Gastrocnemius medialis (tissue), 4 donors: ENCODE results near the gene VCAN. TPM values are rescaled to one million over a fixed set of nuclear protein-coding genes. Genes with fewer than 3 reads are reported as not detected.
A peak's percentile ranks its signal among the peaks of the same experiment; 100 is the strongest.

Experiments
- ATAC-seq, 2 donors: fragments of 150-250 bp; one replicate each; pipeline ENCODE4 v1.9.1; 2016
- DNase-seq, 2 donors: peaks; one replicate each; pipeline ENCODE4 v3.0.0-alpha.2; 2019
- H3K27ac ChIP-seq, 4 donors: fragments of 200-600 bp; sonication (generic); 1 replicate in 1 of 4; 2 replicates in 3 of 4; pipeline ENCODE4 v1.5.1; 2016 to 2018; ENCODE audit warnings: mild to moderate bottlenecking in 2 of 4, moderate library complexity in 1 of 4
- H3K27me3 ChIP-seq, 3 donors: fragments of 200-600 bp; sonication (generic) in 2 of 3; 1 replicate in 1 of 3; 2 replicates in 2 of 3; pipeline versions ENCODE4 v1.5.1 to v1.6.0; 2016 to 2019; ENCODE audit warnings: mild to moderate bottlenecking in 1 of 3, moderate library complexity in 1 of 3
- H3K36me3 ChIP-seq, 2 donors: fragments of 200-600 bp; sonication (generic) in 1 of 2; one replicate each; pipeline ENCODE4 v1.5.1; 2017 to 2018
- H3K4me1 ChIP-seq, 2 donors: fragments of 200-600 bp; sonication (generic) in 1 of 2; one replicate each; pipeline ENCODE4 v1.5.1; 2016 to 2017; ENCODE audit warnings: mild to moderate bottlenecking in 2 of 2
- H3K4me3 ChIP-seq, 4 donors: fragments of 200-600 bp; sonication (generic) in 3 of 4; 1 replicate in 1 of 4; 2 replicates in 3 of 4; pipeline ENCODE4 v1.5.1; 2016 to 2019; ENCODE audit warnings: mild to moderate bottlenecking in 2 of 4
- H3K9me3 ChIP-seq, 3 donors: fragments of 200-600 bp; sonication (generic) in 2 of 3; 1 replicate in 1 of 3; 2 replicates in 2 of 3; pipeline ENCODE4 v1.5.1; 2016 to 2019
- POLR2A ChIP-seq, 2 donors: fragments of 450-650 bp; IDR thresholded peaks; one replicate each; pipeline ENCODE4 v1.6.1; 2017; ENCODE audit warnings: antibody characterized with exemption in 2 of 2, mild to moderate bottlenecking in 2 of 2, moderate library complexity in 2 of 2
- in situ Hi-C, 4 donors: fragments of 200-750 bp; cut with MboI; loops; one replicate each; pipeline versions ENCODE4 v1.15.0 to v1.8.0; 2017; ENCODE audit warnings: low sequenced_read_pairs in 4 of 4
- intact Hi-C: fragments of 100-400 bp; cut with DNase I; formaldehyde crosslinking; loops from one replicate; pipeline ENCODE4 v1.15.1; 2023; ENCODE audit warnings: low total_unique reads
- total RNA-seq, 4 donors: library from RNA; depleted of rRNA; stranded (reverse); fragments of >200 nt; gene quantifications; one replicate each; pipeline versions ENCODE4 v1.1.0 to v1.2.3, GENCODE V29; 2016
- TF ChIP-seq, protein P1 (sequence below), 5 experiments: fragments of 450-650 bp in 3 of 5; fragments of 200-600 bp in 2 of 5; sonication (generic) in 2 of 5; IDR thresholded peaks in 4 of 5; conservative IDR thresholded peaks in 1 of 5; 1 replicate in 4 of 5; 2 replicates in 1 of 5; pipeline ENCODE4 v1.5.1; 2016 to 2019; ENCODE audit warnings: antibody characterized with exemption in 5 of 5, mild to moderate bottlenecking in 3 of 5, moderate library complexity in 3 of 5

The VCAN gene
- total RNA-seq, 4 donors from 2014 or later: 5.9 to 29.9 (median 17.4) TPM

DNA sequence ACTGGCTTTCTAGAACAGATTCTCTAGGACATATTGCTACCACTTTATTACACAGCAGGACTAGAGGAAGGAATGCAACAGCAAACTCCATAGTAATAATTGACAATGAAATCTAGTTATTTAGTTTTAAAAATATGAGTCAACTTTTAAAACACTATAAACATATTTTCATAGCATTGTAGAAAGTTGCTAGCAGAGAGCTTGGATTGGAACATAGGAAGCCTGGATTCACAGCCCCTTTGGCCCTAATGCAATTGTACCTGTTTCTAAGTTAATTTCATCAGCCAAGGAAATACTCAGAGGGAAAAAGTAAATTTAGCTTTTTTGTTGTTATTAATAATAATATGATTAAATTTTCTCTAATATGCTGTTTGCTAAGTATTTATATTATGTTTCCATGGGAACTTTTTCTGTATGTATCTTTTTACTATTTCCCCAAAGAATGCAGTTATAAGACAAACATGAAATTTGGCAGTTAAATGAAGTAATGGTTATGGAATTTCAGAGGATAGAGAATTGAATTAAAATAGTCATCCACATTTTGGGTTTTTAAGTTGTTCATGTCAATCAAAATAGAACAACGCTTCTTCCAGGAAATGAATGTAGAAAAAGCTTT is 45.6 kb downstream of the VCAN start:
- no peaks in the 10 kb centered on the region for H3K9me3 ChIP-seq
- no peaks in the 10 kb centered on the region for H3K4me1 ChIP-seq
- no peak overlapping the region for H3K27ac ChIP-seq
- H3K27me3 ChIP-seq: no peaks in the 10 kb centered on the region
- intact Hi-C loops: no loop called here
- ATAC-seq (no peak), DNase-seq (no peak)
- H3K36me3 ChIP-seq: no peaks in the 10 kb centered on the region
- H3K4me3 ChIP-seq: no peak overlapping the region
- in situ Hi-C loops: no loop called here
- TF ChIP-seq POLR2A (IDR thresholded peaks at IDR 0.05): no peak
- TF ChIP-seq, protein P1, sequence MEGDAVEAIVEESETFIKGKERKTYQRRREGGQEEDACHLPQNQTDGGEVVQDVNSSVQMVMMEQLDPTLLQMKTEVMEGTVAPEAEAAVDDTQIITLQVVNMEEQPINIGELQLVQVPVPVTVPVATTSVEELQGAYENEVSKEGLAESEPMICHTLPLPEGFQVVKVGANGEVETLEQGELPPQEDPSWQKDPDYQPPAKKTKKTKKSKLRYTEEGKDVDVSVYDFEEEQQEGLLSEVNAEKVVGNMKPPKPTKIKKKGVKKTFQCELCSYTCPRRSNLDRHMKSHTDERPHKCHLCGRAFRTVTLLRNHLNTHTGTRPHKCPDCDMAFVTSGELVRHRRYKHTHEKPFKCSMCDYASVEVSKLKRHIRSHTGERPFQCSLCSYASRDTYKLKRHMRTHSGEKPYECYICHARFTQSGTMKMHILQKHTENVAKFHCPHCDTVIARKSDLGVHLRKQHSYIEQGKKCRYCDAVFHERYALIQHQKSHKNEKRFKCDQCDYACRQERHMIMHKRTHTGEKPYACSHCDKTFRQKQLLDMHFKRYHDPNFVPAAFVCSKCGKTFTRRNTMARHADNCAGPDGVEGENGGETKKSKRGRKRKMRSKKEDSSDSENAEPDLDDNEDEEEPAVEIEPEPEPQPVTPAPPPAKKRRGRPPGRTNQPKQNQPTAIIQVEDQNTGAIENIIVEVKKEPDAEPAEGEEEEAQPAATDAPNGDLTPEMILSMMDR (IDR thresholded peaks at IDR 0.05 in 4 of 5, conservative IDR thresholded peaks at IDR 0.05 in 1 of 5): no peak

DNA sequence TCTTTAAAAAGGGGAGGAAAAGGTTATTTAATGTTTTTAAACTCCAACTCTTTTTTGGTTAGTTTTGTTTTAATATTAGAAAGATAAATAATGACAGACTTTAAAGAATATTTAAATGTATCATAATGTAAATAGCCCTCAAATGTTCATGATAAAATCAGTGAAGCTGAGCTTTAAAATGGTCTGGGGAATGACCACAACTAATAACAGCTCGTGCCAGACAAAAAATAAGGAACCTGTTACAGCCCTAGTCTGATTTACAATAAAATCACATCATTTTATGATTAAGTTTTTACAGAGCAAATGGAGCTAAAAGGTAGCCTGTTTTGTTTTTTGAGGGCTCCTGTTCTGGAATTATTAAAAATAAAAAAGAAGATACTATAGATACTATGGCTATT is 46.1 kb downstream of the VCAN start:
- H3K9me3 ChIP-seq: no peaks in the 10 kb centered on the region
- no peaks in the 10 kb centered on the region for H3K36me3 ChIP-seq
- DNase-seq: no peak
- TF ChIP-seq, protein P1 (IDR thresholded peaks at IDR 0.05 in 4 of 5, conservative IDR thresholded peaks at IDR 0.05 in 1 of 5): no peak
- no peak for TF ChIP-seq POLR2A (IDR thresholded peaks at IDR 0.05)
- H3K27me3 ChIP-seq: no peaks in the 10 kb centered on the region
- H3K4me1 ChIP-seq: no peaks in the 10 kb centered on the region
- ATAC-seq: no peak
- no peak overlapping the region for H3K4me3 ChIP-seq
- intact Hi-C loops (no loop called here), in situ Hi-C loops (no loop called here)
- H3K27ac ChIP-seq: no peak overlapping the region

DNA sequence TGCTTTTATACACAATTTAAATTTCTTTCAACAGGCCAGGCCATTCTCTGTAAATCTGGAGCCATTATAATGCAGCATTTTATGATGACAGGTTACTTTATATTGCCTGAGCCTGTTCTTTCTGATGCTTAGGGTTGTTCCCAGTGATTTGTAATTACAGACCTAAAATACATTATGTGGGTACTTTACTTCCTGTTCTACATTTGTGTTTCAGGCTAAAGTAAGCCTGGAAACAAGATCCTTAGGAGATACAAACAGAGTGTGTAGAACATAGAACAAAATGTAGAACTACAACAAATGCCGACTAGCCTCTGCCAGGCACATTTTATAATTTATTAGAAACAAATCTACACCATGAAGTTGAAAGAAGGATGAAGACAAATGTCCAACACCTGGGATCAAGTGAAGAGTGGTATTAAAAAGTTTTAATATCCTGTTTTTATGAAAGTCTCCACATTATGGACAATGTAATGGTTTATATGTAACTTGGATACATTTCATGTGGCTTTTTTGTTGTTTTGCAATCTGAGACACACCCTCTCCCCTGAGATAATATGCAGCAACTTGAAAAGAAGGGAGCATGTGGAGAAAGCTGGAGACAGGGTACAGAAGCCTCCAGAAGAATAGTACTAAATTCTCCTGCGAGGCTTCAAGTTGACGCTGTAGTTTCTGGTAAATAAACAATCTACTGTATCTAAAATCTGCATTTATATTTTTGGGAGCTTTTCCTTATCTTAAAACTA is 46.9 kb downstream of the VCAN start:
- ATAC-seq: peak in 1 of 2 donors; percentile 66
- no peak overlapping the region for H3K27ac ChIP-seq
- no peaks in the 10 kb centered on the region for H3K9me3 ChIP-seq
- H3K4me3 ChIP-seq: no peak overlapping the region
- no peaks in the 10 kb centered on the region for H3K27me3 ChIP-seq
- intact Hi-C loops (no loop called here), in situ Hi-C loops (no loop called here)
- DNase-seq: no peak
- TF ChIP-seq, protein P1 (IDR thresholded peaks at IDR 0.05 in 4 of 5, conservative IDR thresholded peaks at IDR 0.05 in 1 of 5): no peak
- H3K4me1 ChIP-seq: no peaks in the 10 kb centered on the region
- no peaks in the 10 kb centered on the region for H3K36me3 ChIP-seq

DNA sequence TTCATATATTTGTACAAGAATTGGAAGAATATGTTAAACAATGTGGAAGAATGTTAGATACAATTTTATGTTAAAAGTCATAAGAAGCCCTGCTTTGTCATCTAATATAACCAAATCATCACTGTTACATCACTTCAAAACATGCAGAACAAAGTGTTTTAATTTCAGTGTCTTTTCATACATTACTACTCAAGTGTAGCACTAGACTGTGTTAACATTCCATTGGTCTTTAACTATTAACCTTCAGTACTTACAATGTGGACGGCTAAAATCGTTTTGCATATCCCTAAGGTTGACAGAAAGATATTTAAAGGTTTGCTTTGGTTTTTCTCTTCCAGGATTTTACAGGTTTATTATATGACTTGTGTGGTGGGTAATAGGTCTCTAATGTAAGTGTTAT is 50.9 kb downstream of the VCAN start:
- H3K4me1 ChIP-seq: no peaks in the 10 kb centered on the region
- no peaks in the 10 kb centered on the region for H3K36me3 ChIP-seq
- H3K27me3 ChIP-seq: no peaks in the 10 kb centered on the region
- H3K9me3 ChIP-seq: no peaks in the 10 kb centered on the region
- no peak overlapping the region for H3K27ac ChIP-seq
- DNase-seq (no peak), ATAC-seq (no peak)
- intact Hi-C loops (no loop called here), in situ Hi-C loops (no loop called here)
- no peak overlapping the region for H3K4me3 ChIP-seq
- TF ChIP-seq, protein P1 (IDR thresholded peaks at IDR 0.05 in 4 of 5, conservative IDR thresholded peaks at IDR 0.05 in 1 of 5): no peak
- no peak for TF ChIP-seq POLR2A (IDR thresholded peaks at IDR 0.05)
